Fibroblast of skin of right quadriceps (primary cell): Measurements from ENCODE around the gene CBX2.
A peak's percentile ranks its signal among the peaks of the same experiment; 100 is the strongest.
"Not testable (repeated sequence)": the region's sequence is repeated elsewhere in the genome, so short reads cannot be mapped to it uniquely, and the experiment has no call there.

Experiments
- DNase-seq: peaks from one replicate; pipeline ENCODE4 v3.0.0-alpha.2; 2013

Gene CBX2

DNA sequence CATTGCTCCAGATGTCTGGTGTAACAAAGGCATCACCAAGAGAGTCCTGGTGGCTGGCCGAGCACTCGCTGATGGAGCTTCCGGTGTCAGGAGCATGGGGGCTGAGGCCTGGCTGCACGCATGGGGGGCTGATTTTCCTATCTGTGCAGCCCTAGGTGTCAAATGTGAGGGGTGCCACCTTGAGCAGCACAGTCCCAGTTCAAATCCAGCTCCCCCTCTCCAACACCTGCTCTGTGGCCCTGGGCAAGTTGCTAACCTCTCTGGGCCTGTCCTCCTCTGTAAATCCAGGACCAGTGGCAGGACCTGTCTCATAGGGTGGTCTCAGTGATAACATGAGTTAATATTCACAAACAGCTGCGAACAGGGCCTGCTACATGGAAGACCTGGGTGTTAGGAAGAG is 34.3 kb upstream of the CBX2 start:
- DNase-seq, result no peak

DNA sequence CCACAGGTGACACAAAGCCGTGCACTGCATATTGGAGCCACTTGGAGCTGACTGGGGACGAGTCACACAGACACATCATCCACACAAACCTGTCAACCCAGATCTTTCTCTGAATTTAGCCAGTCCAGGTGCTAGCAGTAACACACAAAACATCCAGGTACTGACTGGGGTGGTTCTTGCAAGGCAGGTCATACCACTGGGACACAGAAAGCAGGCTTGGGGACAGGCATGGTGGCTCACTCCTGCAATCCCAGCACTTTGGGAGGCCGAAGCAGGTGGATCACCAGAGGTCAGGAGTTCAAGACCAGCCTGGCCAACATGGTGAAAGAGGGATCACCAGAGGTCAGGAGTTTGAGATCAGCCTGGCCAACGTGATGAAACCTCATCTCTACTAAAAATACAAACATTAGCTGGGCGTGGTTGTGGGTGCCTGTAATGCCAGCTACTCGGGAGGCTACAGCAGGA is 32.3 kb upstream of the CBX2 start:
- DNase-seq, result no peak

DNA sequence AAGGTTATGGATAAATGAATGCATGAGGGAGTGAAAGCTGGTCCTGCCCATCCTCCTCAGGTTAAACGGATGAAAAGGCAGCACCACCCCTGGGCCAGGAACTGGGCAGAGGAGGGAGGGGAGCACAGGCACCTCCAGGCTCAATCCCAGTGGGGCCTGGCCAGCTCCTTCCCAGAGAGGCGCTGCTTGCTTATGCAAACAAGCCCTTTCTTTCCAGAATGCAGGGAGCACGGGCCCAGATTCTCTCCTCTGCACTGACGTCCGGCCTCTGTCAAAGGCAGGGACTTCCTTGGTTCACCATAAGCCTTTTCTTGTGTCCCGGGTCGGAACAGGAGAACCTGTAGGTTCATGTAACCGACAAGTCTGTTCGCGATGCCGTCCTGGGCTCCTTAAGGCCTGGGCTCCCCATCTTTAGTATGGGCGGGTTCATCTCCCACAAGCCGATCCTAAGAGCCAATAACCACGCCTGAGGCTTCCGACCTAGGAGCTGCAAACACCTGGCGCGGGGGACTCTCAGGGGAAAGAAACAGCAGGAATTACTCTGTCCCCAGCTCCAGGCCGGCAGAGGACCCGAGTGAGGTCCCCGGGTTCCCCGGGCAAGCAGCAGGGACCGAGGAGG is 30.9 kb upstream of the CBX2 start:
- no peak for DNase-seq

DNA sequence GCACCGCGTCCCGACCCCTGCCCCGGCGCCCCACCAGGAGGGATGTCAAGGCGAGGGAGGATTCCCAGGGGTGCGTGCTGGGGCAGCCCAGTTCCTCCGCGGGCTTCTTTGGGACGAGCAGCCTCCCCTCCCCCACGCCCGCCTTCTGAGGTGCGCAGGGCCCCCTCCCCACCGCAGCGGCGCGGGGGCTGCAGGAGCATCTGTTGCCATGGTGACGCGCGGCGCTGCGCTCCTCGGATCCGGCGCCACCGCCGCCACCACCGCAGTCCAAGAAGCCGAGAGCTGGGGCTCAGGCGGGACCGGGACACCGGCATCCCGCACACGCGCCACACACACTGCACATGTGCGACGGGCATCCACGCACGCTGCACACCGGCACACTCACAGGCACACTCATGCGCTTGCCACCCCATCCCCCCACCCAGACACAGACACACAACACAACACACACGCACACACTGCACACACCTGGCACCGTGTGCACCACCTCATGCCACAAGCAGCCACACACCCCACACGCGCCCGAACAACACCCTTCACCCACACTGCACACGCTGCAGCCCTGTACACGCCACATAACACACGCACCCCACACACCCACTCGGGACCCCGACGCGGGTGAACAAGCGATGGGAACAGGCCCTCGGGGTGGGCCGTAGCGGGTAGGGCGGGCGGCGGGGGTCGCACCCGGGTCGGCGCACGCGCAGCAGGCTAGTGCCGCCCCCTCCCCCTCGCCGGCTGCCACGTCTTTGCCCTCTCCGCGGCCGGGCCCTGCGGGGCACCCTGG is 30.2 kb upstream of the CBX2 start:
- no peak for DNase-seq

DNA sequence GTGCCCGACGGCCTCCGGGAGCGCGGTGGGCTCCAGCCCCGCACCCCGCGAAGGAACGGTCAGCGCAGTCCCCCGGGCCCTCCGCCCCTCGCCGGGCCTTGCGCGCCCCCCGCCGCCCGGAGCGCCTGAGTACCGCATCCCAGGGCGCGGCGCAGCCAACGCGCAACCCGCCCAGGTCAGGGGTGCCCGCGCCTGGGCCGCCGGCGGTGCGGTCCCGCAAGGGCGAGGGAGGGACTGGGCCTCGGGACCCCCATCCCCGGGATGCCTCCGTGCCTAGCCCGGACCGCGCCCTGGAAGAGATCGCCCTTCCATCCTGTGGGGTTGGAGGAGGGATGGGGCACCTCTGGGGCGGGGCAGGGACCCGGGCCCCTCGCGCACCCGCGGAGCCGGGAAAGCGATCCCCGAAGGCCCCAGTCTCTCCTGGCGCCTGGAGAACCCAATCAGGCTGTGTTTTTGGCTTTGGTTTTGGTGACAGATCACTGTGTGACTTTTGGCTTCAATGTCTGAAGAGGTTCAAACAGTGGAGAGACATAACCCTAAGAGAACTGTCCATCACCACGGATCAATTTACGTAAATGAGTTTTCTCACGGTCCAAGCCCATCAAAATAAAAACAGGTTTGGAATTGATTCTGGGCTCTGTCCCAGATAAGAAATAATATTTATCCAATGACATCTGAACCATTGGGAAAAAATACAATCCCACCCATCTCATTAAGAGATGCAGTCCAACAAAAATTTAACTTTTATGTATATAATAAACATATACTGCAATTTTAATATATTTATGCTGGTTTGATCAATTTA is 29.5 kb upstream of the CBX2 start:
- DNase-seq, result no peak

DNA sequence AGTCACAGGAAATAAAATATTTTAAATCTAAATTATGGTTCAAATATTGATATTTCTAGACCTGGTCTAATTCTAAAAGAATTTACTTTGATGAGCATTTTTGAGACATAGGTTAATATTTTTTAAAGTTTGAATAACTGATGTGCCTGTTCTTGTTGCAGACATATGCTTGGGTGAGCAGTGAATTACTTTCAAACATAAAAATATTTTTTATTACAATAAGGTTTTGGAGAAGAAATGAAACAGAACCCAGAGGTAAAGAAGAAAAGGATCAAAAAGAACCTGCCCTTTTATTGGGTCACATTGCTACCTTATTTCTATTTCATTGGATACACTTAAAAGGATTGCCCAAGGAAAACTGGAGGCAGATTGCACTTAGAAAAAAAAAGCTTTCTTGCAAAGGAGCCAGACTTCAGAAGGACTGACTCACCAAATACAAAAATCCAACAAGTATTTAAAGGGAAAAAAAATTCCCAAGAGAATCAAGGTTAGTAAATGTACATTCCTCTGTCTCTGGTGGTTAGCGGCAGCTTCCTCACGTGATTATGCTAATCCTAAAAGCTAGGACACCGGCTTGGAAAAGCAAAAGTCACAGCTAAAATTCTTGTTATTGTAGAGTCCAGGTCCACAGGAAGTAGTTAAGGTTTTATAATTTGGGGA is 28.7 kb upstream of the CBX2 start:
- DNase-seq, result peak; percentile 70

DNA sequence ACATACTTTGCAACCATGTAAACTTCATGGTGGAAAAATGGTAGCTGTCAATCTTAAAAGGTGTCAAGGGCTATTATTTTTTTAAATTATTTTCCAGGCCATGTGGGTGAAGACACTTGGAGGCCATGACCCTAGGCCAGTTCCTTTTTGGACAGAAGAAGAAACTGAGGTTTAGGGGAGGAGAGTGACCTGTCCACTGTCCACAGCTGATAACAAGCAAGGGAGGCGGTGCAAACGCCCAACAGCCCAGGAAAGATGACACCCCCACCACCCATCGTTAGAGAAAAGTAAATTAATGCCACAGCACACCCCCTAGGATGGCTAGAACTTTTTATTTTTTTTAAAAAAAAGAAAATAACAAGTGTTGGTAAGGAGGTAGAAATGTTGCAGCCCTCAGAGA is 28.0 kb upstream of the CBX2 start:
- no peak for DNase-seq

DNA sequence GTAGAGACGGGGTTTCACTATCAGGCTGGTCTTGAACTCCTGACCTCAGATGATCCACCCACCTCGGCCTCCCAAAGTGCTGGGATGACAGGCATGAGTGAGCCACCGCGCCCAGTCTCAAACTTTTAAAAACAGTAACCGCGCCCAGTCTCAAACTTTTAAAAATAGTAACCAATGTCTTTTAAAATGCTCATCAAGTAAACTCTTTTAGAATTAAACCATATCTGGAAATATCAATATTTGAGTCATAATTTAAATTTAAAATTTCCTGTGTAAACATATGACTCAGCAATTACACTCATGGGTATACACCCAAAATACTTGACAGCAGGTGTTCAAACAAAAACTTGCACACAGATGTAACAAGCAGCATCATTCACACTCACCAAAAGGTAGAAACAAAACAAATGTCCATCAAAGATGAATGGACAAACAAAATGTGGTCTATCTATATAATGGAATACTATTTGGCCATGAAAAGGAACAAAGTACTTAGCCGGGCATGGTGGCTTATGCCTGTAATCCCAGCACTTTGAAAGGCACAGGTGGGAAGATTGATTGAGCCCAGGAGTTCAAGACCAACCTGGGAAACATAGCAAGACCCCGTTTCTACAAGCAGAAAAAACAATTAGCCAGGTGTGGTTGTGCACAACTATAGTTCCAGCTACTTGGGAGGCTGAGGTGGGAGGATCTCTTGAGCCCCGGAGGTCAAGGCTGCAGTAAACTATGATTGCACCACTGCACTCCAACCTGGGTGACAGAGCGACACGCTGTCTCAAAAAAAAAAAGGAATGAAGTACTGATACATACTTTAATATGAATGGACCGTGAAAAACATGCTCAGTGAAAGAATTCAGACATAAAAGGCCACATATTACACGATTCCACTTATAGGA is 27.1 kb upstream of the CBX2 start:
- DNase-seq, result no peak

DNA sequence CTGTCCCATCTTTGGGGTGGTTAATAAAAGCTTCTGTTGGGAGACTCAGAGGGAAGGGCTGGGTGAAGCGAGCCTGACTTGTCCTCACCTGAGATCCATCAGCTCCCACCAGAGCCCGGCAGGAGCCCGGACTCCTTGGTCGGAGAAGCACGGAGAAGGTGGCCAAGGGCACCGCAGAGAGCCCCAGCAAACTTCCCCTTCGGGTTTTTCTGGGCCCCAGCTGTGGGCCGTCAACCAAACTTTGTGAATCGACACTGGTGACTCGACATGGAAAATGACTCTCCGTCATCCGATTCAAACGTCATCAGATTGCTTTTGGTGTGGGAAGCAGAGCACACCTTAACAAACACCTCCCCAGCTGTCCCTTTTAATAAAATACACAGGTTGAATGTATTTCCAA is 25.8 kb upstream of the CBX2 start:
- DNase-seq, result no peak

DNA sequence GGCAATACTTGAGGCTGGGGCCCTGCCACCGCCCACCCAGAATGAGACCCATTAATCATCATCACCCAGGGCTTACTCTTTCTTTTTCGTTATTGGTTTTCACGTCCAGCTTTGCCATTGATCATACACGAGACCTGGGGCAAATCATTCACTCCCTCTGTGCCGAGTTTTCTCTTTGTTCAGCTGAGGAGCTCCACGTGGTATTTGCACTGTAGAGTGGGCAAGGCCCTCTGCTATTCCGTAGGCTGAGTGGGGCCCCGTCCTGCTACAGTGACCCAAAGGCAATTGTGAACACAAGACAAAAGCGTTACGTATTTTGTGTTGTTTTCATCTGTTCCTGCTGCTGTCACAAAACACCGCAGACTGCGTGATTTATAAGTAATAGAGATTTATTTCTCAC is 23.6 kb upstream of the CBX2 start:
- no peak for DNase-seq

DNA sequence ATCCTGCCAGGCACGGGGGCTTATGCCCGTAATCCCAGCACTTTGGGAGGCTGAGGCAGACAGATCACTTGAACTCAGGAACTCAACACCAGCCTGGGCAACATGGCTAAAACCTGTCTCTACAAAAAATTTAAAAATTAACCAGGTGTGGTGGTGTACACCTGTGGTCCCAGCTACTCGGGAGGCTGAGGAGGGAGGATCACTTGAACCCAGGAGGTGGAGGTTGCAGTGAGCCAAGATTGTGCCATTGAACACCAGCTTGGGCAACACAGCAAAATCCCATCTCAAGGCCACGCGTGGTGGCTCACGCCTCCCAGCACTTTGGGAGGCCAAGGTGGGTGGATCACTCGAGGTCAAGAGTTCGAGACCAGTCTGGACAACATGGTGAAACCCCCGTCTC is 23.0 kb upstream of the CBX2 start:
- not testable (repeated sequence) for DNase-seq

DNA sequence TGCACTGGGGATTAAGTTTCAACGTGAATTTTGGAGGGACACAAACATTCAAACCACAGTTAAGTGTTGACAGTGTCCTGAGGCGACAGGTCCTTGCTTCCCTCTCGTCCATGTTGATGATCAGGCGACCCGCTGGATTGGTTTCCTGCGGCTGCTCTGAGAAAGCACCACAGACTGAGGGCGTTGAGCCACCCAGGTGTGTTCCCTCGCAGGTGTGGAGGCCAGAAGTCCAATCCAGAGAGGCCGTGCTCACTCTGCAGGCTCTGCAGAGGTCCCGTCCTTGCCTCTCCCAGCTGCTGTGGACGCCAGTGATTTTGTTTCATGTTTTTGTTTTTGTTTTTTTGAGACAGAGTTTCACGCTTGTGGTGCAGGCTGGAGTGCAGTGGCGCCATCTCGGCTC is 22.4 kb upstream of the CBX2 start:
- no peak for DNase-seq

DNA sequence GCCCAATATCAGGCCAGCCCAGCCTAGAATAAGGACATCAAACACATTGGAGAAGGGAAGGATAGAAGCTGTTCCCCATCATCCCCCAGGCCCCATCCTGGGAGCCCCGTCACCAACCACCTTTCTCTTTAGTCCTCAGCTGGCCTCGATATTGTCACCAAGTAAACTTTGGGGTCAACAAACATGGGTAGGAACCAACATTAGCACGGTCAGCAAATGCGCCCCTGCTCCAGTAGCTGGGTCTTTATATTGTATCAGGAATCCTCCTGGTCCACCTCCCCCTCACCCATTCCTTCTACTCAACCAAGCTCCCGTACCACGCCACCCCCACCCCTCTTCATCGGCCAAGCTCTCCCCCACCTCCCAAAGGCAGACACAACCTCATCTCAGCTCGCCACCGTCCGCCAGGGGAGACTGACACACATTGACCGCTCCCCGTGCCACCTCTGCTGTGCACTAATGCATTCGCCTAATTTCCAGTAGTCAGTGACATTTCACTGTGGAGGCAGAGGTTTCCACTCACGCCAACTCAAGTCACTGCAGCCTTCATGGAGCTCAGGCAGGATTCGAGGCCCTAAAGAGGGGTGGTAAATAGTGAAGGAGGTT is 20.7 kb upstream of the CBX2 start:
- no peak for DNase-seq

DNA sequence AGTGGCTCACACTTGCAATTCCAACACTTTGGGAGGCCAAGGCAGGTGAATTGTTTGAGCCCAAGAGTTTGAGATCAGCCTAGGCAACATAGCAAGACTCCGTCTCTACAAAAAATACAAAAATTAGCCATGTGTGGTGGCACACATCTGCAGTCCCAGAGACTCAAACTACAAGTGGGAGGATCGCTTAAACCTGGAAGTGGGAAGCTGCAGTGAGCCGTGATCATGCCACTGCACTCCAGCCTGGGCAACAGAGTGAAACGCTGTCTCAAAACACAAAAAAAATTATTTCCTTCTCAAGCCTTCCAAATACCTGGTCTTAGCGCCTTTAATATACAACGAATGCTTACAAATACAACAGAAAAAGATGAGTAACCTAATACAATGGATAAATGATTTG is 19.7 kb upstream of the CBX2 start:
- no peak for DNase-seq

DNA sequence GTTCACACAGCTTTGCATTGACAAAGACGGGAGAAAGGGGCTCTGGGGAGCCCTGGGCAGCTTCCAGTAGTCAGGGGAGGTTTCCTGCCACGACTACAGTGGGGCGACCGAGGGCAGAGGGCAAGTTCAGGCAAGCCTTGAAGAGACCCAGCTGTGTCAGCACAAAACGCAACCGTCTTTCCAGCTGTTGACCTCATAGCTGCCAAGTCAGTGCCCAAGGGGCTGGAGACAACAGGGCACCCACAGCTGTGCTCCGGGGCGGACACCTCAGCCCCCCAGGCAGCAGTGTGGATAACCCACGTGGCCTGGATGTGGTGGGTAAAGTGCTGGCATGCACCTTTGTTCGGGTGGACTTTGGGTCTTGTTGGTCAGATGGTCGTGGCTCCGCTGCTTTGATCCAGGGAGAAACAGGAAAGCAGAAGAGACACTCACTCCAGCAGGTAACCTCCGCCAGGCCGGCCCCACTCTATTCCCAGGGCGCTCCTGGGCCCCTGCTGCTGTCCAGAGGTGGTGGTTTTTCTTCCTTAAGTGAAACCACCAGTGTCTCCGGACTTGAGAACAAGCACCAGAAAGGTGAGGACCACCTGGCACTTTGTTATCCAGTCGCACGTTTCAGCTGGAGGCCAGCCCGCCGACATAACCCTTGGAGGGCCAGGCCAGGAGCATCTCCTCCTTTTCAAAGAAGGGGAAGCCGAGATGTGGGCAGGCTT is 17.6 kb upstream of the CBX2 start:
- DNase-seq, result no peak

DNA sequence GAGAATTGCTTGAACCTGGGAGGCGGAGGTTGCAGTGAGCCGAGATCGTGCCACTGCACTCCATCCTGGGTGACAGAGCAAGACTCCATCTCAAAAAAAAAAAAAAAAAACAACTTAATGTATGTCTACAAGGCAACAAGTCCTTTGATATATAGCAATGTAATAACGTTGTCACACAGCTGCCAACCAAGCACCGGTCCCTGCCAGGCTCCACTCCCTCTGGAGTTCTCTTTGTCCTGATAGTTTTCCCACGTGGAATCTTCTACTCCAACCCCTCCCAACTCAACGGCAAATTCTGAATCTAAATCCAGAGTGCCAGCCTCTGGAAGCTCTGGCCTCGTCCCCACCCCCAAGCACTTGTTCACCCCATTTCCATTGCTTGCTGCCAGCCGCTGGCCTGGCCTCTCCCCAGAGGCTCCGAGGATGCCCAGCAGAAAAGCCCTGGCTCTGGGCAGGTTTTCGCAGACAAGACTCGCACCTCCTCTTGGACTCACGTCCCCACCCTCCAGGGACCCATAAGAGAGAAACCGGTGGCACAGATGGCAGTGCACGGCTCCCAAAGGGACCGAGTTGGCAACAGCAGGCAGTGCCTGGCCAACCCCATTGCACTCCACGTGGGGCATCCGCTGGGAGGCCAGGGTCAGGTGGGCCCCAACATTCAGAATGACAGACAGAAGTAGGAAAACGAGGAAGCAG is 15.9 kb upstream of the CBX2 start:
- no peak for DNase-seq

DNA sequence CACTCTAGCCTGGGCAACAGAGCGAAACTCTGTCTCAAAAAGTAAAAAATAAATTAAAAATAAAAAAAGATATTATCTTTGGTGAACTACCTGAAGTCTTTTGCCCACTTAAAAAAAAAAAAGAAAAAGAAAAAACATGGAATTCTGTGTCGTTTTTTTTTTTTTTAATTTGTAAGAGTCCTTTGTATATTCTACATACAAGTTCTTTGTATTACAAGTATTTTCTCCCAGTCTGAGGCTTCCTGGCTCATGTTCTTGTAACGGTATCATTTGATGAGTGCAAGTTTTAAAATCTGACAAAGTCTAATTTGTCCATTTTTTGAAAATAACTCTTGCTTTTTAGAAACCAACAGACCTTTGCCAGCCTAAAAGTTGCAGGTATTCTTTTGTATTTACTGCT is 12.2 kb upstream of the CBX2 start:
- no peak for DNase-seq

DNA sequence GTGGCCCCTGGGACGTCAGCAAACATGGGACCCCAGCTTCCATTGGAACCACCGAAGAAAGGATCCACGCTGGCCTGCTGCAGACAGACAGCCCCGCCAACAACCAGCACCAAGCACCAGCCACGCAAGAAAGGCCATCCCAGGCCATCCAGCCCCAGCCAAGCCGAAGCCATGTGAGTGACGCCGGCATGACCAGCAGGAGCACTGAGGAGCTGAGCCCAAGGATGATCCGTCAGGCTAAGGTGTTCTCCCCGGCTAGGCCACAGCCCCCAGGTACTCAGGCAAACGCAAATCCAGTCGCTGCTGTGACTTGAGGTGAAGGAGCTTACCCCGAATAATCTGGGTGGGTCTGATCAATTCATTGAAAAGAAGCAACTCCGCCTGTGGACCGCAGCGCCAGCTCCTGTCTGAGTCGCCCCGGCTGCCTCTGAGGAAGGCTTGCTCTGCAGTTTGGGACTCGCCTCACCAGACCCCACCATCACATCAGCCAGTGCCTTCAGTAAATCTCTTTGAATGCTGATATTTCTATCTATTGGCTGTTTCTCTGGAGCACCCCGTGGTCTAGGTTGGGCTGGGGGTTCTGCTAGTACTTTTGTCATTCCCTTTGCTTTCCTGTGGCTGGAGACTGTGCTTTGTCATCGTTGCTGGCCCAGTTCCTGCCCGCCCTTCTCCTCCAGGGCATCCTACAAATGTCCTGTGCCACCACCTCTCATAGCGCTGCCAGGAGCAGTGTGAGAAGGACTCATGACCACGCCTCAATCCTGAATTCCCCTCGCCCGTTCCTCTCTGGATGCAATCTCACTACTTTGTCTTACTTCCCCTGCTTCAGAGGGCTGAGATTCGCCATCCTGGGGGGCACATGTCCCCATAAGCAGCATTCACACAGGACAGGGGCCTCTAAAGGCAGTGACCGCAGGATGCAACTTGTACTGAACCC is 8.1 kb upstream of the CBX2 start:
- no peak for DNase-seq

DNA sequence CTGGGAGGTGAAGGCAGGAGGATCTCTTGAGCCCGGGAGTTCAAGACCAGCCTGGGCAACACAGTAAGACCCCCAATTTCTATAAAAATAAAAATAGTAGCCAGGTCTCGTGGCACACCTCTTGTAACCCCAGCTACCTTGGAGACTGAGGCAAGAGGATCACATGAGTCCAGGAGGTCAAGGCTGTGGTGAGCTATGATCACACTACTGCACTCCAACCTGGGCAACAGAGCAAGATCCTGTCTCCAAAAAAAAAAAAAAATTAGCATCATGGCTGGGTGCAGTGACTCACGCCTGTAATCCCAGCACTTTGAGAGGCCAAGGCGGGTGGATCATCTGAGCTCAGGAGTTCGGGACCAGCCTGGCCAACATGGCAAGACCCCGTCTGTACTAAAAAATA is 6.7 kb upstream of the CBX2 start:
- no peak for DNase-seq
